ENCODE results near the gene KRT12.

- no peak for TF ChIP-seq CTCF (IDR thresholded peaks at IDR 0.05; ENCODE audit: low read depth, low read length, missing input control)
- no peak for TF ChIP-seq RAD21 (IDR thresholded peaks at IDR 0.05)
- TF ChIP-seq GABPA (IDR thresholded peaks at IDR 0.05 in 1 of 2, conservative IDR thresholded peaks at IDR 0.05 in 1 of 2) = no peak
- no peak for TF ChIP-seq SP1 (IDR thresholded peaks at IDR 0.05)
- TF ChIP-seq TAF1 (conservative IDR thresholded peaks at IDR 0.05) = no peak
- TF ChIP-seq YY1 (IDR thresholded peaks at IDR 0.05) = no peak
- TF ChIP-seq REST (IDR thresholded peaks at IDR 0.05) = no peak
- TF ChIP-seq FOXA1 (IDR thresholded peaks at IDR 0.05) = no peak
- TF ChIP-seq, protein P1, sequence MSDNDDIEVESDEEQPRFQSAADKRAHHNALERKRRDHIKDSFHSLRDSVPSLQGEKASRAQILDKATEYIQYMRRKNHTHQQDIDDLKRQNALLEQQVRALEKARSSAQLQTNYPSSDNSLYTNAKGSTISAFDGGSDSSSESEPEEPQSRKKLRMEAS (IDR thresholded peaks at IDR 0.05) = no peak
- TF ChIP-seq NR2F2 (IDR thresholded peaks at IDR 0.05) = no peak
- TF ChIP-seq ZBTB33 (IDR thresholded peaks at IDR 0.05) = no peak
Observed at GRCh38 chr17:40839194-40839593, 27.8 kb downstream of the KRT12 start.

All from liver (tissue), 3 donors.